HG03097 (cell line): ENCODE measurements around the gene STIM2.
"Not testable (repeated sequence)": the region's sequence is repeated elsewhere in the genome, so short reads cannot be mapped to it uniquely, and the experiment has no call there.

Experiments
- ATAC-seq: cut with Tn5 transposase; IDR thresholded peaks from one replicate; pipeline ENCODE4 v1.9.1; 2021; ENCODE audit not compliant: unreplicated experiment, low FRiP score

STIM2 gene

GRCh38 chr4:26866781-26867180 lies 6.1 kb downstream of the STIM2 start:
- ATAC-seq = no peak

GRCh38 chr4:26867914-26868684 lies 7.5 kb downstream of the STIM2 start:
- no peak for ATAC-seq

GRCh38 chr4:26870576-26871262 lies 10.1 kb downstream of the STIM2 start:
- ATAC-seq = no peak

- no peak for ATAC-seq
Observed at GRCh38 chr4:26871611-26872010, 11.0 kb downstream of the STIM2 start.

DNA sequence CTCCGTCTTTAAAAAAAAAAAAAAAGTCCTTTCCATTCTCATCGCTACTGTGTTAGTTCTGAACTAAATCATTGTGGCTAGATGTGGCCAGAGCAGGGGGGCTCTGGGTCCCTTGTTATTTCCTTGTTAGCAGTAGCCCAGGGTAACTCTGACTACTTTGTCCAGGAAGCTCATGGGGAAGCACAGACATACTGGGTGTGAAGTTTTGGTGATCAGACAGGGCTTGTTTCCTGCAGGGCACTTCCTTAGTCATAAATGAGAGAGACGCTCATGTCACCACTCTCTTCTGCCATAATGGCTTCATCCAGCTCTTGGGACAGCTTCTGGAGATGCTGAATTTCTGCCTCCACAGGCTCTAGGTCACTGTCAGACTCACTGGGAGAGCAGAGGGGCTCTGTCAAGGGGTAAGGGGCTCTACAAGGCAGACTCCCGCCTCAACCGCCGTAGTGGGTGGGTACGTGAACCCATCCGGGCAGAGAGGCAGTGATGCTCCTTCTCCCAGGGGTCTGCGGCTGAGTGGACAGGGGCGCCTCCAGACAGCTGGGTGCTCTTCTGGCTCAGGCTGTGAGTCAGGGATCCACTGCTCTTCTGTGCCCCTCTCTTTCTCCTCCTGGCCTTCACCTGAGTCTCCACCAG lies 12.9 kb downstream of the STIM2 start:
- ATAC-seq = peak; percentile 89

DNA sequence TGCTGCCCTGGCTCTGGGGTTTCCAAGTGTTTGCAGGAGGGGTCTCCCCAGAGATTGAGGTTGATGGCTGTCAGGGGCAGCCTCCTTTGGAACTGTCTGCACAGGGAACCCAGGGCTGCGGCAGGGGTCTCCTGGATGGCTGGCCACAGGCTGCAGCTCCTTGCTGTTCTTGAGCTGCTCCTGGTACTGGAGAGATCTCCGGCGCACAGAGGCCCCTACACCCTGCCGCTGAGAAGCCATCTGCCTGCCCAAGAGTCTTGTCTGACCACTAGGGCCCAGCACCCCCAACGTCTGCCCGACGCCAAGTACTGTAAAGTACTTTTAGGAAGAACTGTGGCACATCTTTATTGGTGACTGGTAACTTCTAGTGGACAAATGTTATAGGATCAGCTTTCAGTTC lies 13.5 kb downstream of the STIM2 start:
- no peak for ATAC-seq

DNA sequence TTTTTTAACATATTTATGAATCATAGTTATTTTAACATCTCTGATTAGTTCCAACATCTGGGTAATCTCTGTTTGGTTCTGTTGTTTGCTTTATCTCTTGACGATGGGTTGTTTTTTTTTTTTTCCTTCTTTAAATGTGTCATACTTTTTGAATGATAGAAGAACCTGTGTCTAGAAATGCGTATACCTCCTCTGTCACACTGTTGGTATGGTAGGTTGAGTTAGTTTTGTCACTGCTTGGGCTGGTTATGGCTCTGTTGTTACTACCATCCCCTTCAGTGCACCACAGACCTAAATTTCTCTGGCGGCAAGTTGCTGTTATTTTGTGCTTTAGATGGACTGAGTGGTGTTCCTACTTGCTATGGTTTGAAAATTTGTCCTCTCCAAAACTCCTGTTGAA lies 16.8 kb downstream of the STIM2 start:
- no peak for ATAC-seq

GRCh38 chr4:26877961-26878360 lies 17.3 kb downstream of the STIM2 start:
- ATAC-seq = no peak

DNA sequence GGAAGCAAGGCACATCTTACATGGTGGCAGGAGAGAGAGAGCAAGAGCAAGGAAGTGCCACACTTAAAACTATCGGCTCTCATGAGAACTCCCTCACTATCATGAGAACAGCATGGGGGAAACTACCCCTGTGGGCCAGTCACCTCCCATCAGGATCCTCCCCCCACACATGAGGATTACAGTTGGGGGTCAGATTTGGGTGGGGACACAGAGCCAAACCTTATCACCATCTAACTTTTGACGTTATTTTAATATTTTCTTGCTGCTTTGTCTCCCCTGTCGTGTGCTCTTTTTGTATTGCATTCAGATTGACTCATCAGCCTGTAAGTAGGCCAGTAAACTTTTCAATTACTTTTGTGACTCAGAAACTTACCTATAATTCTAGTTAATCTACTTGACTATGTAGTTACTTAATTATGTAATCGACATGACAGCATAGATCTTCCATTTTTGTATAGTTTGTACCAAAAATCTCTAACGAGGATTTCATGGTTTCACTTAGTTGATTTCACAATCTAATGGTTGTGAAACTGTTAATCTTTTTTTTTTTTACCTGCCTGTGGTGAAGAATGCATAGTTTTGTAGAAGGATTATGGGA lies 18.3 kb downstream of the STIM2 start:
- ATAC-seq = no peak

DNA sequence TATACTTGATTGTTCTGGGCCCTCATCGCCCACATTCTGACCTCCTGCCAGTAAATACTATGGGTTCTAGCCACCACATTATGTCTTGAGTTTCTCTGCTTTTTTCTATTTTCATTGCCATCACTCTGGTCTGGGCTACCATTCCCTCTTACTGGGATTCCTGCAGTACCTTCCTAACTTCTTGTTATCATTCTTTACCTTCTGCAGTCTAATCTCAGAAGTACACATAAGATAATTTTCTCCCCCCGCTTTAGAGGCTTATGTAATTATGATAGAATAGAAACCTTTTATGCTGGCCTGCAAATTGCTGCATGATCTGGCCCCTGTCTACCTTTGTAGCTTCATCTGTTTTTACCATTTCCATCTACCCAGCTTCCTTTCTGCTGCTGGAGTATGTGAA lies 19.2 kb downstream of the STIM2 start:
- ATAC-seq = no peak

- ATAC-seq = no peak
Observed at GRCh38 chr4:26884026-26884425, 23.4 kb downstream of the STIM2 start.

- peak; percentile 74 for ATAC-seq
Observed at GRCh38 chr4:26884486-26884988, 23.9 kb downstream of the STIM2 start.

GRCh38 chr4:26885912-26886274 lies 25.3 kb downstream of the STIM2 start:
- peak; percentile 55 for ATAC-seq

- ATAC-seq = no peak
Observed at GRCh38 chr4:26887143-26887542, 26.5 kb downstream of the STIM2 start.

GRCh38 chr4:26887809-26888208 lies 27.2 kb downstream of the STIM2 start:
- no peak for ATAC-seq

DNA sequence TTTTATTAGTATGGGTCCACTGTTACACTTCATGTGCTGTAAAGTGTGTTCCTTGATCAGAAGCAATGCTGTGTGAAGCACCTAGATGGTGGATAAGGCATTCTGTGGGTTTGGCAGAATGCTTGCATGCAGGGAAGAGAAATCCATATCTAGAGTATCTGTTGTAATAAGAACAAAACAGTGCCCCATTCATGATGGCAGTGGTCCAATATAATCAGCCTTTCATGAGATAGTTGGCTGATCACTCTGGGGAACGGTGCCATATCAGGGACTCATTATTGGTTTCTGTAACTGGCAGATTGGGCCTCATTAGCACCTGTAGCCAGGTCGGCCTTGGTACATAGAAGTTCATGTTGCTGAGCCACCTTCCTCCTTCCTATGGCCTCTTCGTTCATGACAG lies 28.7 kb downstream of the STIM2 start:
- ATAC-seq = no peak

- no peak for ATAC-seq
Observed at GRCh38 chr4:26891054-26891453, 30.4 kb downstream of the STIM2 start.

- no peak for ATAC-seq
Observed at GRCh38 chr4:26891867-26892266, 31.2 kb downstream of the STIM2 start.

- ATAC-seq = no peak
Observed at GRCh38 chr4:26892480-26893150, 32.0 kb downstream of the STIM2 start.

DNA sequence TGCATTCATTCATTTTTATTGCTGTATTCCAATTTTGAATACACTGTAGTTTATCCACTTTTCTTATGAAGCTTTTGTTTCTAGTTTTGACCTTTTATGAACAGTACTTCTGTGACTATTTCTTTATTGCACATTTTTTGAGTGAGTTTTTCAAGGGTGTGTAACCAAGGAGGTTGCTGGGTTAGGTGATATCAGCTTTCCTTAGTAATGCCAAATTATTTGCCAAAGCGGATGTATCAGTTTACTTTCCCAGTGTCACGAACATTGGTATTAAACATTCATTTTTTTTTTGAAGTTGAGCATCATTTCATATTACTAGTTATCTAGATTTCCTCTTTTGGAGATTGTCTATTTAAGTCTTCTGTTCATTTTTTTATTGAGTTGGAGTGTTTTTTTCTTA lies 32.9 kb downstream of the STIM2 start:
- no peak for ATAC-seq

DNA sequence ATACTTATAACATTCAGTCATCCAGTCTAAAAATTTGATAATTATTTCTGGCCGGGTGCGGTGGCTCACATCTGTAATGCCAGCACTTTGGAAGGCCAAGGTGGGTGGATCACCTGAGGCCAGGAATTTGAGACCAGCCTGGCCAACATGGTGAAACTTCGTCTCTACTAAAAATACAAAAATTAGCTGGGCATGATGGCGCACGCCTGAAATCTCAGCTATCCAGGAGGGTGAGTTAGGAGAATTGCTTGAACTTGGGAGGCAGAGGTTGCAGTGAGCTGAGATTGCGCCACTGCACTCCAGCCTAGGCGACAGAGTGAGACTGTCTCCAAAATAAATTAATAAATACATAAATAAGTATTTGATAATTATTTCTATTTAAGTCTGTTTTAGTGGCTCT lies 34.2 kb downstream of the STIM2 start:
- not testable (repeated sequence) for ATAC-seq
